IgD-negative memory B cell (primary cell): ENCODE results near the gene SMARCC1. TPM values are rescaled to one million over a fixed set of nuclear protein-coding genes. Genes with fewer than 3 reads are reported as not detected.
"Not testable (repeated sequence)": the region's sequence is repeated elsewhere in the genome, so short reads cannot be mapped to it uniquely, and the experiment has no call there.

Source experiments
- H3K27ac Mint-ChIP-seq, 3 donors: one replicate each; pipeline ENCODE4 v1.8.0; 2020 to 2022; ENCODE audit warnings: mild to moderate bottlenecking in 3 of 3, mixed read lengths in 3 of 3, moderate library complexity in 1 of 3
- H3K27me3 Mint-ChIP-seq: one replicate; pipeline ENCODE4 v1.8.0; 2021; ENCODE audit warnings: mixed read lengths
- H3K36me3 Mint-ChIP-seq: one replicate; pipeline ENCODE4 v1.8.0; 2020; ENCODE audit warnings: mild to moderate bottlenecking, mixed read lengths
- H3K4me1 Mint-ChIP-seq, 3 donors: one replicate each; pipeline ENCODE4 v1.8.0; 2020 to 2022; ENCODE audit warnings: mixed read lengths in 3 of 3, mild to moderate bottlenecking in 1 of 3
- H3K4me3 Mint-ChIP-seq, 4 donors: one replicate each; pipeline ENCODE4 v1.8.0; 2020 to 2022; ENCODE audit warnings: mild to moderate bottlenecking in 4 of 4, mixed read lengths in 4 of 4, moderate library complexity in 3 of 4
- H3K9me3 Mint-ChIP-seq, 3 donors: one replicate each; pipeline ENCODE4 v1.8.0; 2020 to 2021; ENCODE audit warnings: mixed read lengths in 3 of 3, mild to moderate bottlenecking in 1 of 3
- polyA plus RNA-seq: library from polyadenylated mRNA; unstranded; fragments of 300-500 nt; fragmentation: Illumina TruSeq; gene quantifications from one replicate; pipeline ENCODE4 v1.2.3, GENCODE V29; 2021

The SMARCC1 gene
- 106 TPM for polyA plus RNA-seq

DNA sequence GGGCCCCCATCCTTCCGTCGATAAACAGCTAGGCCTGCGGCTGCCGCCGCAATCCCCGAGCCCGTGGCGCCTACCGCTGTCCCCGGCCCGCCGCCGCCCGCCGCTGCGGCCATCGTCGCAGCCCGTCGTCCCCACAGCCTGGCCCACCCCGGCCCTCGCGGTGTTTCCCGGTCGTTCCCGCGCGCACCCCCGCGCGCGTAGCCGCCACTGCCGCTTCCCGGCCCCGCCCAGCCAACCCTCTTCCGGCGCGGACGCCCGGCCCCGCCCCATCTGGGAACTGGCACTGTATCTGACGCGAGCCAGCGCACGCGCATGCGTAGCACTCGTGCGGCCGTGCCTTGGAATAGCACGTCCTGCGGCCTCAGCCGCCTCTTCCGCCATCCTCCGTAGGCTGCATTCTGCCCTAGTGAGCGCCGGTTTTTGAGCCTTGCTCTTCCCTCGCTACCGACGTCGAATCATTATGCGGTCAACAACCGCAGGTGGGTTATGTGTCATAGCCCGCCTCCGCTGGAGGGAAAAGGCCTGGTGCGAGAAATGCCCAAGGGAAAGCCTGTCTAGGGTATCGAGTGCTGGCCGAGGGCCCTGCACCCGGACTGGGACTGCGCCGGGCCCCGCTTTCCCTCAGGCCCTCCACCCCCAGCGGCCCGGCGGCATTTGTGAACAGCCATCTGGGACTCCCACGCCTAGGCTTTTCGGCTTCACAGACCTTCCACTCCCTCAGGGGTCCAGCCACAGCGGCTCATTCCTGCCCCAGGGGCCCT is at the start of gene SMARCC1:
TSS of gene SMARCC1 (minus strand) at position 209 of the 761 bp plus-strand sequence. CDS start at position 113, 96 bp downstream.
- Mint-ChIP-seq H3K27me3 (no peaks in the 10 kb centered on the region), H3K4me1 (peaks cover 14 to 23% (median 18%) of the 10 kb centered on the region in 3 donors), H3K27ac (peak within 1 kb of the TSS; percentile 94 to 99 (median 98)), H3K9me3 (no peaks in the 10 kb centered on the region), H3K4me3 (peak within 1 kb of the TSS; percentile 94 to 97 (median 96)), H3K36me3 (no peaks in the 10 kb centered on the region)

- peaks cover 18 to 35% (median 24%) of the 10 kb centered on the region in 3 donors for H3K4me1 Mint-ChIP-seq
- H3K27me3 Mint-ChIP-seq, H3K36me3 Mint-ChIP-seq, H3K9me3 Mint-ChIP-seq: not testable (repeated sequence)
- peak overlapping the region in 2 of 3 donors; percentile 31 to 49 for H3K27ac Mint-ChIP-seq
- peak overlapping the region in 1 of 4 donors; percentile 76 for H3K4me3 Mint-ChIP-seq
Measured at GRCh38 chr3:47829482-47829881, 47.8 kb upstream of the SMARCC1 start.

DNA sequence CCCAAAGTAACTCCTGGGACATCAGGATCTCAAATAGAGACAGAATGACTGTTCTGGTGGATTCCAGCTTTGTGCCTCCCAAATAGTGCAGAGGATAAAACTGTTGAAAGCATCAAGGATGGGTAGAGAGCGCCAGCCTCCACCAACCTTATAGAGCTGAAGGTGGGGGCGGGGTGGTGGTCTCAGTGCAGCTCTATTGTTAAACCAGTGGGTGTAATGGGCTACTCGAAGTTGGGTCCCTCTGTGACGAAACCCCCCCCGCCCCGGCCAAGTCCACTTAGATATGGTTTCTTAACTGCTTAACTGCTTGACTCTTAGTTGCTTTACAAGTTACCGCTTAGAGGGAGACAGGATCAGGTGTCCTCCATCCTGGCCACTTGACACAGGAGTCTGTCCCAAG is 43.9 kb upstream of the SMARCC1 start:
- Mint-ChIP-seq H3K4me1 (peaks cover 18 to 31% (median 22%) of the 10 kb centered on the region in 3 donors), H3K9me3 (no peaks in the 10 kb centered on the region), H3K27me3 (no peaks in the 10 kb centered on the region), H3K4me3 (peak overlapping the region; percentile 87 to 95 (median 94)), H3K27ac (peak overlapping the region; percentile 46 to 98 (median 58)), H3K36me3 (peaks cover 4% of the 10 kb centered on the region)

DNA sequence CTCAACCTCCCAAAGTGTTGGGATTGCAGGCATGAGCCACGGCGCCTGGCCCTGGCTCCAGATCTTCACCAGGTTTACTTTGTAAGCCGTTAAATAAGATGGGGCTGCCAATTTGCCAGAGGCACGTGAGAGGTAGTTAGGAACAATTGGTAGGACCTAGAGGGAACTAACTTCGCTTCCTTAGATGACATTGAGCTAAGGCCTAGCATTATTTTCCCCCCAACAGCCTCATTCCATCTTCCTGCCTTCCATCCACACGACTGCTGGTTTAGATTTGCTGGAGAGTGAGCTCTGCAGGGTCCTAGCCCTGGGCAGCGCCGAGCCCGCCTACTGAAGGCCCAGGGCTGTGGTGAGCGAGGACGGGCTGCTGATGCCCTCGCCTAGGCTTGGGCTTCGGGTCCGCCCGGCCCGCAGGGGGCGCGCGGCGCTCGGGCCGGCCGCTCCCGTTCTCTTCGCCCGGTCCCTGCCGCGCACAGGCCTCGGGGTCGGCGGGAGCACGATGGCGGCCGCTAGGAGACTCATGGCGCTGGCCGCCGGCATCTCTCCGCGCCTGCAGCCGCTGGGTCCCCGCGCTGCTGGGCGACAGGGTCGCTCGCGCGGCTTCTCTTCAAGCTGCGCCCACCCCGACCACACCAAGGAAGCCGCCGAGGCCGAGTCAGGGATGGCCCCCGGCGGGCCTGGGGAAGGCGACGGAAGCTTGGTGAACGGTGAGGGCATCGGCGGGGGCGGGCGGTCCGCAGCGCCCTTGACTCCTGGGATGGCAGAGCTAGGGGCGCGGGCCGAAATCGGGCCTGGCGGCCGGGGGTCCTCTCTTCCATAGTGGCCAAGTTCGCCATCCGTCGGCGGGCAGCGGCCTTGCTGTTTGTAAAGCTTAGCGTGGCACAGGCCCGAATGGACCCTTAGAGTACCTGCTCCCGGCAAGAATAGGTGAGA is 43.1 kb upstream of the SMARCC1 start:
- Mint-ChIP-seq H3K27ac (peak overlapping the region; percentile 58 to 98 (median 95)), H3K36me3 (peaks cover 4% of the 10 kb centered on the region), H3K4me1 (peaks cover 18 to 31% (median 22%) of the 10 kb centered on the region in 3 donors), H3K4me3 (peak overlapping the region; percentile 87 to 95 (median 94)), H3K27me3 (no peaks in the 10 kb centered on the region), H3K9me3 (no peaks in the 10 kb centered on the region)

DNA sequence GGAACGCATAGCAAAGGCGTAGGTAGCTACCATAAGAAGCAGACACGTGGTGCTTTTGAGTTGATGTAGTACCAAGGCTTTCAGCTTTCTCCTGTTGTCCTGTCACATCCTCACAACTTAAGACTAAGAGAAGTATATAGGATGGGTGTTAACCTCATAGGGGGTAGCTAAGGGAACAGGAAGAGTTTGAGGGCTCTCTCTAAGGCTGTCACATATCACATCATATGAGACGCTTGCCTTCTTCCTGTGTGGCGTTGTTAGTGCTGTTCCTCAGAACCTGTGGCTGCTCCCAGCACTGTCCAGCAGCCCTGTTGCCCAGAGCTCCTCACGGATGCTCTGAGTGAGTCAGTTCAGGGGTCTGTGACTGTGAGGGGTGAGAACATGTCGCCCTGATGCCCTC is 35.9 kb upstream of the SMARCC1 start:
- Mint-ChIP-seq H3K27ac (peak overlapping the region in 1 of 3 donors; percentile 10), H3K36me3 (peaks cover 5% of the 10 kb centered on the region), H3K4me3 (no peak overlapping the region)

GRCh38 chr3:47813551-47814177 is 32.0 kb upstream of the SMARCC1 start:
- no peaks in the 10 kb centered on the region for H3K27me3 Mint-ChIP-seq
- peaks cover 0 to 5% (median 1%) of the 10 kb centered on the region in 3 donors for H3K4me1 Mint-ChIP-seq
- peaks cover 1% of the 10 kb centered on the region for H3K36me3 Mint-ChIP-seq
- no peak overlapping the region for H3K27ac Mint-ChIP-seq
- no peak overlapping the region for H3K4me3 Mint-ChIP-seq
- no peaks in the 10 kb centered on the region for H3K9me3 Mint-ChIP-seq

More for the DNA sequence above, 35.9 kb upstream of the SMARCC1 start:
- Mint-ChIP-seq H3K9me3 (no peaks in the 10 kb centered on the region), H3K4me1 (peaks cover 0 to 2% (median 0%) of the 10 kb centered on the region in 3 donors), H3K27me3 (no peaks in the 10 kb centered on the region)

GRCh38 chr3:47804577-47804976 is 22.9 kb upstream of the SMARCC1 start:
- Mint-ChIP-seq H3K27me3 (no peaks in the 10 kb centered on the region), H3K4me1 (peaks cover 7 to 21% (median 10%) of the 10 kb centered on the region in 3 donors), H3K9me3 (no peaks in the 10 kb centered on the region), H3K4me3 (peak overlapping the region; percentile 23 to 97 (median 90)), H3K27ac (peak overlapping the region in 2 of 3 donors; percentile 69 to 88), H3K36me3 (no peaks in the 10 kb centered on the region)

- peak overlapping the region; percentile 88 to 89 (median 88) for H3K27ac Mint-ChIP-seq
- H3K4me1 Mint-ChIP-seq = peaks cover 7 to 22% (median 10%) of the 10 kb centered on the region in 3 donors
- no peaks in the 10 kb centered on the region for H3K27me3 Mint-ChIP-seq
- no peaks in the 10 kb centered on the region for H3K9me3 Mint-ChIP-seq
- no peaks in the 10 kb centered on the region for H3K36me3 Mint-ChIP-seq
- peak overlapping the region; percentile 89 to 97 (median 94) for H3K4me3 Mint-ChIP-seq
Measured at GRCh38 chr3:47803480-47804025, 21.9 kb upstream of the SMARCC1 start.

GRCh38 chr3:47802734-47803479 is 21.2 kb upstream of the SMARCC1 start, which contains the start of gene DHX30:
TSS of gene DHX30 (plus strand) at chr3:47803138. CDS start at chr3:47810684, 7,546 bp downstream.
- Mint-ChIP-seq H3K27ac (peak within 1 kb of the TSS; percentile 88 to 89 (median 88)), H3K4me1 (peaks cover 7 to 22% (median 10%) of the 10 kb centered on the region in 3 donors), H3K9me3 (no peaks in the 10 kb centered on the region), H3K36me3 (no peaks in the 10 kb centered on the region), H3K4me3 (peak within 1 kb of the TSS; percentile 94 to 98 (median 97)), H3K27me3 (no peaks in the 10 kb centered on the region)

DNA sequence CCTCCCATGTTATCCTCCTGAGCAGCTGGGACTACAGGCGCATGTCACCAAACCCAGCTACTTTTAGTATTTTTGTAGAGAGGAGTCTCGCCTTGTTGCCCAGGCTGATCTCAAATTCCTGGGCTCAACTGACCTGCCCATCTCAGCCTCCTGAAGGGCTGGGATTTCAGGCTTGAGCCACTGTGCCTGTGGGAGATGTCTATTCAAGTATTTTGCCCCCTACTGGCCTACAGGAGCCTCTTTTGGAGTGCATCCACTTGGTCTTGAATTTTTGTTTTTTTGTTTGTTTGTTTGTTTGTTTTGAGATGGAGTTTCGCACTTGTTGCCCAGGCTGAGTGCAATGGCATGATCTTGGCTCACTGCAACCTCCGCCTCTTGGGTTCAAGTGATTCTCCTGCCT is 18.0 kb upstream of the SMARCC1 start:
- no peaks in the 10 kb centered on the region for H3K9me3 Mint-ChIP-seq
- H3K4me1 Mint-ChIP-seq = peaks cover 7 to 19% (median 10%) of the 10 kb centered on the region in 3 donors
- peak overlapping the region in 1 of 4 donors; percentile 88 for H3K4me3 Mint-ChIP-seq
- H3K27ac Mint-ChIP-seq = peak overlapping the region in 2 of 3 donors; percentile 46 to 65
- H3K36me3 Mint-ChIP-seq = no peaks in the 10 kb centered on the region
- no peaks in the 10 kb centered on the region for H3K27me3 Mint-ChIP-seq

- H3K27me3 Mint-ChIP-seq = no peaks in the 10 kb centered on the region
- peaks cover 3% of the 10 kb centered on the region for H3K36me3 Mint-ChIP-seq
- H3K9me3 Mint-ChIP-seq = no peaks in the 10 kb centered on the region
- peaks cover 0 to under 1% (median 0%) of the 10 kb centered on the region in 3 donors for H3K4me1 Mint-ChIP-seq
- peak overlapping the region in 1 of 3 donors; percentile 10 for H3K27ac Mint-ChIP-seq
- H3K4me3 Mint-ChIP-seq = no peak overlapping the region
Measured at GRCh38 chr3:47794544-47794943, 12.9 kb upstream of the SMARCC1 start.

GRCh38 chr3:47792699-47793098 is 11.0 kb upstream of the SMARCC1 start:
- no peak overlapping the region for H3K27ac Mint-ChIP-seq
- H3K27me3 Mint-ChIP-seq = no peaks in the 10 kb centered on the region
- H3K36me3 Mint-ChIP-seq = peaks cover 5% of the 10 kb centered on the region
- H3K4me1 Mint-ChIP-seq = peaks cover 0 to 3% (median 2%) of the 10 kb centered on the region in 3 donors
- H3K9me3 Mint-ChIP-seq = no peaks in the 10 kb centered on the region
- no peak overlapping the region for H3K4me3 Mint-ChIP-seq

DNA sequence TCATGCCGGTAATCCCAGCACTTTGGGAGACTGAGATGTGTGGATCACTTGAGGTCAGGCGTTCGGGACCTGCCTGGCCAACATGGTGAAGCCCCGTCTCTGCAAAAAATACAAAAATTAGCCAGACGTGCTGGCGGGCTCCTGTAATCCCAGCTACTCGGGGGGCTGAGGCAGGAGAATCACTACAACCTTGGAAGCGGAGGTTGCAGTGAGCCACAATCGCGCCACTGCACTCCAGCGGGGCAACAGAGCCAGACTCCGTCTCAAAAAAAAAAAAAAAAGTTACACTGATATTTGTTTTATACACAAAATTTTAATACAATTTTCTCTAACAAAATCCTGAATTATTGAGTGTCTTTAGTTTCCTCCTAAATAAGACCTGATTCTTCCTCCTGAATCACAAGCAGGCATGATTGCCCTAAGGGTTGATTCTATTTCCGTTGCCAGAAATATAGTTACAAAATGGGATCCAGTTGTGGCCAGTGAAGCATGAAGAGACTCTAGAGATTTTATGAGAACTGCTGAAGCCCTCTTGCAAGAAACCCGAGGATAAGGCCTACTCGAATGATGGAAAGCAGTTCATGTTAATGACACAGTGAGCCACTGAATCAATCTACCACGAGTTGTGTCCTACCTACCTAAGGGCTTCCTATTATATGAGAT is 9.6 kb upstream of the SMARCC1 start:
- peaks cover 0 to 3% (median 2%) of the 10 kb centered on the region in 3 donors for H3K4me1 Mint-ChIP-seq
- no peaks in the 10 kb centered on the region for H3K27me3 Mint-ChIP-seq
- peak overlapping the region in 2 of 4 donors; percentile 1 to 48 for H3K4me3 Mint-ChIP-seq
- H3K27ac Mint-ChIP-seq = peak overlapping the region in 1 of 3 donors; percentile 76
- H3K9me3 Mint-ChIP-seq = no peaks in the 10 kb centered on the region
- H3K36me3 Mint-ChIP-seq = peaks cover 5% of the 10 kb centered on the region
